Stimulated activated CD4-positive, alpha-beta T cell treated with anti-CD3 and anti-CD28 coated beads, TNF-alpha, amount 100 ng/mL, for 24 hours (primary cell): Measurements from ENCODE around the gene C10orf90.

Source experiments
- DNase-seq, 3 experiments: peaks; one replicate each; pipeline ENCODE4 v3.0.0-alpha.2; 2020; ENCODE audit warnings: low read depth in 3 of 3

Gene C10orf90

DNA sequence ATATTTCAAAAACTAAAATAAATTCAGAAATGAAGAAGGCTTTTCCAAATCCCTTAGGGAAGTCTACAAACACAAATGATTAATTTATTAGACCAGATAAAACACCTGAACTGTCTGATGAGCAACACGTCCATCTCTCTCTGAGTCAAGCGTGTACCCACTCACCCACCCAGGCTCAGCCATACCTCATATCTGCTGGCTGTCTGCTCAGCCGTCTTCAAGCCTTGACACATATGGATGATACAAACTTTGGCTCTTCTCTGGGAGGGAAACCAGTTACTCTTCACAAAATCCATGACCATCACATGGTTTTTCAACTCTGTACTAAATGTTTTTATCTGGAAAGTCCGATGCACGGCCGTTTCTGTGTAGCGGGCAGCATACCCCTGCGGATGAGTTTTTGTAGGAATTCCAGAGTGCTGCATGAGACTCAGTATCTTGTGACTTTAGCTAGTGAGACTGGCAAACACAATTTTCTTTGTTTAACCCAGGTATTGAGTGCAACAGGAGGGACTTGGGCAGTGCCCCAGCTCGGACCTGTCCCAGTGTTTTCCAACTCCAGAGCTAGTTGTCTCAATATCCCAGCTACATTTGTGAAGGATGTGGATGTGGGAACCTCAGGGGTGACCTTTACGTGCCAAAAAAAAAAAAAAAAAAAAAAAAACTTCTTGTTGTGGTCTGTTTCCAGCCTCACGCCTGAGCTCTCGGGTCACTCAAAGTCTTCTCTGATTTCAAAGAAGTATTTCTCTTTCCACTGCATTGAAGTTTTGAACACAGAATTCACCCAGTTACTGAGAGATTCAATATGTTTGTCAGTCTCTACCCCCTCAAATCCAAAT is at the start of gene C10orf90:
Gene C10orf90, minus strand, starts transcription at position 638 of the 839 bp plus-strand sequence. Its CDS starts 213 bp downstream, at position 425.
- DNase-seq = no peak

GRCh38 chr10:126716366-126716765 is 45.9 kb upstream of the C10orf90 start:
- no peak for DNase-seq

- no peak for DNase-seq
Observed at GRCh38 chr10:126713594-126713993, 43.1 kb upstream of the C10orf90 start.

DNA sequence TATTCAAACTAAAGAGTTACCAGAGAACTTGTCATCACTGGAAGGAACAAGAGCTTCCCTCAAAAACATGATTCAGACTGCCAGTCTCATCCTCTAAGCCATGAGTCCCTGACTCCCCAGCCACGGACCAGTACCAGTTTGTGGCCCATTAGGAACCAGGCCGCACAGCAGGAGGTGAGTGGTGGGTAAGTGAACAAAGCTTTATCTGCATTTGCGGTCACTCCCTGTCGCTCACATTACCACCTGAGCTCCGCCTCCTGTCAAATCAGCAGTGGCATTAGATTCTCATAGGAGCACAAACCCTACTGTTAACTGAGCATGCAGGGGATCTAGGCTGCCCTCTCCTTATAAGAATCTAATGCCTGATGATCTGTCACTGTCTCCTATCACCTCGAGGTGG is 42.2 kb upstream of the C10orf90 start:
- no peak for DNase-seq

GRCh38 chr10:126705951-126706565 is 35.6 kb upstream of the C10orf90 start:
- DNase-seq = no peak

DNA sequence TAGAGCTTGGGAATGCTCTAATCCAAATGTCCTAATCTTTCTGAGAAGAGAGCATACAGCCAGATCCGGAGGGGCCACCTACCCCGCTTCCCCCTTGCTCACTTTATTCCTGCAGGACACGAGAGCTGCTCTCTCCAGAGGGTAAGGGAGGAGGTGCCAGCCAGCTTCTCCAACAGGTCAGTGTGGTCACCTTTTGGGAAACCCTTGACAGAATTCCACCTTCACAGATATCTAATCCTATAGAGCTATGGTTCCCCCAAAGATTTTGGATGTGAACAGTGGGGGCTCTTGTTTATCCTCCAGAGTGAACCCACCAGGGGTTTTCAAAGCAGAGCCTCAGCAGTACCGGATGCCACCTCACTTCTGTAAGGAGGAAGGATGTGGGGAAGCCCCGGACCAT is 34.6 kb upstream of the C10orf90 start:
- DNase-seq = no peak

- no peak for DNase-seq
Observed at GRCh38 chr10:126704649-126705048, 34.2 kb upstream of the C10orf90 start.

- no peak for DNase-seq
Observed at GRCh38 chr10:126702181-126702580, 31.7 kb upstream of the C10orf90 start.

- DNase-seq = no peak
Observed at GRCh38 chr10:126701526-126701925, 31.0 kb upstream of the C10orf90 start.

DNA sequence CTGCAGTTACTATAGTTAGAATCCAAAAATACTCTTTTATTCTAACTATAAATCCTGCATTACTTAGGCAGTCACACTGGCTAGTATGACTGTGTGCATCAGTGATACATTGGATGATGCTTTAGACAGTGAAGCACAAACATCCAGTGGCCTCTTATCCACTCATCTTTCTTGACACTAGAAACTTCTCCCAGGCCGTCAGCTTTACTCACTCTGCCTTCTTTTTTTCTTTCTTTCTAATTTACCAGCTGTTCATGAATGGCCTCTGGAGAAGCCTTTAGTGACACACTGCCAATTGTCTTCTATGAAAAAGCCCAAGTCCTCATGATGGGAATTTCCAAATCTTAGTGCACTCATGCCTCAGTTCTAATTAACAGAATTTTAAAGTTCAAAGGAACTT is 26.2 kb upstream of the C10orf90 start:
- no peak for DNase-seq

GRCh38 chr10:126691456-126691855 is 21.0 kb upstream of the C10orf90 start:
- DNase-seq = no peak

- DNase-seq = no peak
Observed at GRCh38 chr10:126690534-126690933, 20.0 kb upstream of the C10orf90 start.

DNA sequence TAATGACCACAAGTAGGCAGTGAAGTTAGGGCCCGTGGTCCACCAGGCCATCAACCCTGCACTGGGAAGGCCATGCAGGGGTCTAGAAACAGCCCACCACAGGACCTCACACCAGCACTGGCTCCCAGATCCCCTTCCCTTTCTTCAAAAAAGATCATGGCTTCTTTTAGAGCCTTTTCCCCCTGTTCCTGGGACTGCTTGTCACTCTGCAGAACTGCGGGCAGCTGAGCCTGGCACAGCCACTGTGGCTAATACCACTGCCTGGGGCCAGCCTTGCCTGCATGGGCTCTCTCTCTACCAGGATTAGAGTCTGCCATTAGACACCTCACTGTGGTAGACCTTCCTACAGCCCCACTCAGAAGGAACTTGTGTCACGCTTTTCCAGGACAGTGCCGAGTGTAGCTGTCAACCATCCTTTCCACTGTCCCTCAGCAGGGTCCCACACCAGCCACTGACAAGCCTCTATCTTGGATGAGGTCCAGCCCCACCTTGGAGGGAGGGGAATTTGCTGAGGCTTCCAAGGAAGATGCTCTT is 19.0 kb upstream of the C10orf90 start:
- no peak for DNase-seq

GRCh38 chr10:126687121-126687606 is 16.7 kb upstream of the C10orf90 start:
- no peak for DNase-seq

DNA sequence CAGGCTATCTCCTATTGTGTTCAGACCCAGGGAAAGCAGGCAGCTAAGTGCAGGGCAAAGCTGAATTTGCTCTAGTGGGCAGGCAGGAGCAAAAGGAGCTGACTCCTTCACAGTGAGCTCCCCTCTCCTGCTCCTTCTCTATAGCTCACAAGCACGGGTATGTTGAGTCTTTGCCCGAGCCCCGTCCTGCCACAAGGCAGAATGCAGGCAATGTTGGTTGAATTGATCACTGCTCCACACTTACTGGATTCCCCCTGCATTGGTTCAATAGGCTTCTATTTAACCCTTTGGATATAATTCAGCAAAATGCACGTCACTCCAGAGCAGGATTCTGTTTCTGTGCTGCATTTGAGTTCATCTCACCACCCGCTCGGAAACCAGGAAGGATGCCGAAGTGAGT is 16.2 kb upstream of the C10orf90 start:
- no peak for DNase-seq

- no peak for DNase-seq
Observed at GRCh38 chr10:126686268-126686667, 15.8 kb upstream of the C10orf90 start.

DNA sequence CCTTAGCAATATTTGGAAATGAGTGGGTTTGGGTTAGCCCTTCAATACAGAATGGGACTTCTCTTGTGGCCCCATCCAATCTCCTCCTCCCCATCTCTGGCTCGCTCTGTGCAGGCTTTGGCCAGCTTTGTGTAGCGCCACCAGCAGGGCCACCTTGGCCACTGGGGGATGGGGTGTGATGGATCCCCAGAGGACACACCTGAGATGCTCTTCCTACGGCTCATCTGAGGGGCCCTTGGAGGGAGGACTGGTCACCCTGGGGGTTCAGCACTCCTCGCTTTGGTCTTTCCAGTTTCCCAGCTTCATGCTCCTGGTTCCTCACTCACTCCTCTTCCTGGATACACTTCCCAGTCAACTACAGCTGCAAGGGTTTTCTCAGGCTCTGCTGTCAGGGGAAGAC is 15.3 kb upstream of the C10orf90 start:
- no peak for DNase-seq

- DNase-seq = no peak
Observed at GRCh38 chr10:126684171-126684745, 13.8 kb upstream of the C10orf90 start.

DNA sequence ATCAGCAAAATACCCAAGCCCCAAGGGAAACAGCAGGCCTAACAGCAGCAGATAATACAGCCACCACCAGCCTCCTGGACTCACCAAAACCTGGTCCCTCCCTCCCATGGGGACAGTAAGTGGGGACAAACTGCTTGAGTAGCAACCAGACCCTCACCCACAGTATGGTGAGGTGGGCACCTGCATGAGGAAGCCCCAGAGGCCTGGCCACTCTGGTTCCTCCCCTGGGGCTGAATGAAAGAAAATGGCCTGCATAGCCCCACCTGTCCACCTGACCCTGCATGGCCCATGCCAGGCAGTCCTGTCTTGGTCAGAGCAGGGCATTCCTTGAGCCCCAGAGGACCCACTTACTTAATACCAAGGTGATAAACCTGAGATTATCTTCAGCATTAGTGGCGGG is 13.0 kb upstream of the C10orf90 start:
- no peak for DNase-seq

DNA sequence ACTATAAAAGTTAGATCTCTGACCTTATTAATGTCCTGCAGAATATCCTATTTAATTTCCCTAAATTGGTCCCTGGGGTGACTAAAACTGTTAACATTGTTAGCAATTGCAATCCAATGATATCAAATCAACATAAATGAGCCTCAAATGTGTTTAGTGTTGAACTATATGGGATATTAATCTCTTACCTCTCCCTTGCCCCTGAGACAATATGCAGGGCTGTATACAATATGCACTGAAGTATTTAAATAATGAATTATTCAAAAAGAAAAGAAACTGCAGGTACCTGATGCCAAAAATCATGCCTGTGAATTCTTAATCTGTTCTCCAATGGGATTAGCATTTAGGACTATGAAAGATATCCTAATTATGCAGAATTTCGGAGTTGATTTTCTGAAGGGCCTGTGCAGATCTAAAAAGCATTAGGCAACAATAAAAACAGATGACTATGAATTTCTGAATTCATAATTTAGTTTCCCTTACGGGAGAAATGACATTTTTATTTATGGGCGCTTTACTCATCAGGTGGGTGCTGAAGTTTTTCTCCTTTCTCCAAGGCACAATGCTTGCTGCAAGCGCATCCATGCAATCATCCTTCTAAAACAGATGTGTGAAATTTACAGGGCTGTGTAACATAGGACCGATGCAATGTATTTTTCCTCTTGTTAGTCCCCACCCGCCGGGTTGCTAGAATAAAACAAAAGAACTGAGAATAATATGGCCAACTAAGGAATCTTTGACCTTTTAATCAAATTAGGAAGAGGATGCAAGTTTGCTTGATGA is 5.4 kb upstream of the C10orf90 start:
- DNase-seq = no peak

GRCh38 chr10:126674741-126675515 is 4.4 kb upstream of the C10orf90 start:
- DNase-seq = no peak
